GM12878 (cell line): ENCODE measurements around the gene NOD2. TPM values are rescaled to one million over a fixed set of nuclear protein-coding genes. Genes with fewer than 3 reads are reported as not detected.

Experiments used
- ATAC-seq: fragments of 200-7000 bp; cut with Tn5 transposase; 3 replicates; pipeline ENCODE4 v1.9.1; 2020; ENCODE audit warnings: mild to moderate bottlenecking, moderate library complexity
- BruUV-seq: library from RNA; stranded (reverse); fragments of 400-500 nt; replicated peaks from 2 replicates; lab custom pipeline; 2021; lab: Mats Ljungman, UMichigan
- CTCF ChIA-PET: fragments of 300-600 bp; sonication (Branson Sonifier 250); formaldehyde crosslinking; extraction: SDS; loops from one replicate; lab custom pipeline; 2021; ENCODE audit warnings: inconsistent platforms; lab: Yijun Ruan, JAX
- POLR2A ChIA-PET: fragments of 350-600 bp; formaldehyde crosslinking; extraction: SDS; loops from one replicate; lab custom pipeline; 2021; ENCODE audit warnings: inconsistent platforms; lab: Charles Lee
- RAD21 ChIA-PET: fragments of 300-600 bp; sonication (Branson Sonifier 250); formaldehyde crosslinking; loops from one replicate; lab custom pipeline; 2023; ENCODE audit warnings: antibody characterized with exemption; ENCODE audit not compliant: unreplicated experiment; lab: Charles Lee
- SMC1A ChIA-PET: fragments of 300-600 bp; sonication (Branson Sonifier 250); formaldehyde crosslinking; loops from one replicate; lab custom pipeline; 2023; ENCODE audit not compliant: unreplicated experiment, uncharacterized antibody; lab: Charles Lee
- DNase-seq: peaks from one replicate; pipeline ENCODE4 v3.0.0-alpha.2; 2011; ENCODE audit warnings: low read depth, low spot score
- FAIRE-seq: peaks from 3 replicates; lab custom pipeline; 2011; peaks lifted over from hg19 to GRCh38; lab: Jason Lieb, UNC
- H2AFZ ChIP-seq: 2 replicates; pipeline ENCODE4 v1.6.0; 2011; ENCODE audit warnings: low read depth, low read length, control low read depth; ENCODE audit not compliant: control insufficient read depth
- H3K27ac ChIP-seq: 2 replicates; pipeline ENCODE4 v1.5.1; 2011; ENCODE audit warnings: control low read depth; ENCODE audit not compliant: control insufficient read depth, insufficient read depth
- H3K27me3 ChIP-seq, 2 experiments: replicated peaks in 1 of 2; 2 replicates each; pipeline versions ENCODE4 v1.6.0 to v1.6.1; 2011; ENCODE audit warnings: low read length in 1 of 2; ENCODE audit not compliant: control insufficient read depth in 2 of 2, insufficient read depth in 2 of 2
- H3K36me3 ChIP-seq, 2 experiments: 2 replicates each; pipeline ENCODE4 v1.5.1; 2011; ENCODE audit warnings: low read length in 1 of 2; ENCODE audit not compliant: control insufficient read depth in 2 of 2, insufficient read depth in 2 of 2
- H3K4me1 ChIP-seq: 2 replicates; pipeline ENCODE4 v1.6.1; 2011; ENCODE audit warnings: mild to moderate bottlenecking, low read length, moderate library complexity, mixed read lengths; ENCODE audit not compliant: control insufficient read depth, insufficient read depth
- H3K4me2 ChIP-seq: 2 replicates; pipeline ENCODE4 v1.6.0; 2011; ENCODE audit warnings: control low read depth; ENCODE audit not compliant: control insufficient read depth, insufficient read depth
- H3K4me3 ChIP-seq: fragments of 200-600 bp; sonication (generic); 2 replicates; pipeline ENCODE4 v1.5.1; 2016
- H3K79me2 ChIP-seq: 2 replicates; pipeline ENCODE4 v1.6.0; 2011; ENCODE audit warnings: low read length; ENCODE audit not compliant: control insufficient read depth, insufficient read depth
- H3K9ac ChIP-seq: 2 replicates; pipeline ENCODE4 v1.8.0; 2011; ENCODE audit warnings: low read length, control low read depth, mixed read lengths; ENCODE audit not compliant: control insufficient read depth, insufficient read depth
- H3K9me3 ChIP-seq: replicated peaks from 3 replicates; pipeline ENCODE4 v1.5.1; 2011; ENCODE audit warnings: mild to moderate bottlenecking, low read length; ENCODE audit not compliant: control insufficient read depth, insufficient read depth
- H4K20me1 ChIP-seq: 2 replicates; pipeline ENCODE4 v1.6.0; 2011; ENCODE audit not compliant: control insufficient read depth, insufficient read depth
- EED ChIP-seq: sonication (generic); IDR thresholded peaks from 2 replicates; pipeline ENCODE4 v1.6.1; 2016; ENCODE audit warnings: antibody characterized with exemption, low read depth
- ESRRA ChIP-seq: IDR thresholded peaks from 2 replicates; pipeline ENCODE4 v1.6.1; 2012; ENCODE audit warnings: mild to moderate bottlenecking, low read length, improper control_type of control experiment
- HDGF ChIP-seq: fragments of 450-650 bp; IDR thresholded peaks from 2 replicates; pipeline ENCODE4 v1.6.1; 2016; ENCODE audit warnings: antibody characterized with exemption
- JUNB ChIP-seq: IDR thresholded peaks from 2 replicates; pipeline ENCODE4 v1.6.1; 2016; ENCODE audit warnings: antibody characterized with exemption, mild to moderate bottlenecking
- KAT2A ChIP-seq: conservative IDR thresholded peaks from 2 replicates; pipeline ENCODE4 v1.6.1; 2011; ENCODE audit warnings: low read depth, low read length; ENCODE audit not compliant: control insufficient read depth
- KDM1A ChIP-seq: fragments of 200-600 bp; sonication (generic); IDR thresholded peaks from 2 replicates; pipeline ENCODE4 v1.6.1; 2016; ENCODE audit warnings: borderline replicate concordance
- NFXL1 ChIP-seq: fragments of 450-650 bp; IDR thresholded peaks from 2 replicates; pipeline ENCODE4 v1.6.1; 2017; ENCODE audit warnings: antibody characterized with exemption, mild to moderate bottlenecking, borderline replicate concordance
- NR2F1 ChIP-seq: fragments of 450-650 bp; conservative IDR thresholded peaks from 2 replicates; pipeline ENCODE4 v1.6.1; 2017; ENCODE audit warnings: mild to moderate bottlenecking
- RCOR1 ChIP-seq: conservative IDR thresholded peaks from 2 replicates; pipeline ENCODE4 v1.6.1; 2012; ENCODE audit warnings: low read depth, low read length, improper control_type of control experiment
- YY1 ChIP-seq: IDR thresholded peaks from 2 replicates; pipeline ENCODE4 v1.6.1; 2011; ENCODE audit warnings: low read depth, mild to moderate bottlenecking, low read length
- ZNF622 ChIP-seq: fragments of 450-650 bp; IDR thresholded peaks from 2 replicates; pipeline ENCODE4 v1.6.1; 2017; ENCODE audit warnings: mild to moderate bottlenecking, inconsistent platforms
- WGBS: methylation state at CpG from one replicate; pipeline ENCODE4 v1.1.6; 2016; ENCODE audit warnings: low lambda C conversion rate; ENCODE audit not compliant: insufficient replicate concordance, insufficient coverage; ENCODE audit errors: missing lambda C conversion rate; 5-methylcytosine and 5-hydroxymethylcytosine counted together
- in situ Hi-C: fragments of 300-500 bp; cut with MboI; formaldehyde crosslinking; loops from 9 replicates; pipeline ENCODE4 v1.14.3; 2018; ENCODE audit warnings: mixed read lengths
- intact Hi-C: fragments of 100-400 bp; cut with micrococcal nuclease; formaldehyde crosslinking; loops from one replicate; pipeline ENCODE4 v1.14.2; 2022; ENCODE audit not compliant: unreplicated experiment
- polyA plus RNA-seq, 11 experiments: library from polyadenylated mRNA; depleted of rRNA in 4 of 11; unstranded in 6 of 11; stranded (reverse) in 5 of 11; fragments of >200 nt; fragmentation: Nextera tagmentation in 4 of 11; fragmentation: Illumina TruSeq in 1 of 11; extraction: Ambion mirVana in 4 of 11; extraction: Trizol in 1 of 11; gene quantifications; 1 replicate in 1 of 11; 2 replicates in 10 of 11; pipeline versions ENCODE4 v1.2.1 to v1.2.3, GENCODE V29; 2011 to 2016; ENCODE audit warnings: inconsistent platforms in 2 of 11, missing spikeins in 2 of 11, low read depth in 1 of 11
- total RNA-seq, 4 experiments: library from RNA; depleted of rRNA in 3 of 4; stranded (reverse); fragments of >200 nt in 3 of 4; fragmentation: Illumina TruSeq in 1 of 4; extraction: Trizol in 1 of 4; gene quantifications; 2 replicates each; pipeline versions ENCODE4 v1.2.1 to v1.2.3, GENCODE V29; 2013 to 2021
- TF ChIP-seq, protein P1 (sequence below): fragments of 450-650 bp; IDR thresholded peaks from 2 replicates; pipeline ENCODE4 v1.6.1; 2016; ENCODE audit warnings: mild to moderate bottlenecking

The NOD2 gene
- total and polyA plus RNA-seq, 10 of the 15 experiments (the other 5 are each of a cell fraction or from before 2014, with no cell fraction given) = 1.0 to 18.6 (median 6.7) TPM

DNA sequence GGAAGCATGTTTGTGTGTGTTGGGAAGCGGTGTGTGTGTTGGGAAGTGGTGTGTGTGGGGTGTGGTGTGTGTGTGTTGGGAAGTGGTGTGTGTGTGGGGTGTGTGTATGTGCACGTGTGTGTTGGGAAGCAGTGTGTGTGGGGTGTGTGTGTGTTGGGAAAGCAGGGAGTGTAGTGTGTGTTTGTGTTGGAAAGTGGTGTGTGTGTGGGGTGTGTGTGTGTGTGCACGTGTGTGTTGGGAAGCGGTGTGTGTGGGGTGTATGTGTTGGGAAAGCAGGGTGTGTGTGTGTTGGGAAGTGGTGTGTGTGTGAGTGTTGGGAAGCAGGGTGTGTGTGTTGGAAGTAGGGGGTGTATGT, 785 bp upstream of the NOD2 start (continued):
- no peak for TF ChIP-seq KDM1A

GRCh38 chr16:50694206-50694605, 800 bp downstream of the NOD2 start:
- intact Hi-C loops (no loop called here), in situ Hi-C loops (no loop called here)
- Histone ChIP-seq H3K79me2 (peaks cover 54% of the 10 kb centered on the region), H3K27ac (peak overlapping the region; percentile 78), H3K36me3 (no peaks in the 10 kb centered on the region), H3K4me2 (peak overlapping the region; percentile 100), H3K27me3 (no peaks in the 10 kb centered on the region), H3K4me1 (peaks cover 59% of the 10 kb centered on the region), H2AFZ (no peak overlapping the region), H4K20me1 (no peaks in the 10 kb centered on the region), H3K4me3 (peak overlapping the region; percentile 72), H3K9ac (peak overlapping the region; percentile 74), H3K9me3 (no peaks in the 10 kb centered on the region)
- SMC1A ChIA-PET = interaction anchor here (0.6 to 8.3 kb wide), 9 partner anchors 12 to 327 kb away, joined by 3 to 190 read pairs (median 6); partner anchors contain the start of genes CYLD and SNX20
- 18% methylated on average over 2 of the region's 2 CpGs for WGBS
- DNase-seq = no peak
- no peak for FAIRE-seq
- TF ChIP-seq NR2F1 = peak; percentile 27; the same call in 1 of the 2 replicates
- no peak for TF ChIP-seq ZNF622
- no peak for TF ChIP-seq KAT2A
- 0 out of 2 replicates have a peak, but pooled peaks have one; percentile 43 for TF ChIP-seq HDGF
- peak; percentile 21; the same call in 1 of the 2 replicates for TF ChIP-seq EED
- TF ChIP-seq, protein P1, sequence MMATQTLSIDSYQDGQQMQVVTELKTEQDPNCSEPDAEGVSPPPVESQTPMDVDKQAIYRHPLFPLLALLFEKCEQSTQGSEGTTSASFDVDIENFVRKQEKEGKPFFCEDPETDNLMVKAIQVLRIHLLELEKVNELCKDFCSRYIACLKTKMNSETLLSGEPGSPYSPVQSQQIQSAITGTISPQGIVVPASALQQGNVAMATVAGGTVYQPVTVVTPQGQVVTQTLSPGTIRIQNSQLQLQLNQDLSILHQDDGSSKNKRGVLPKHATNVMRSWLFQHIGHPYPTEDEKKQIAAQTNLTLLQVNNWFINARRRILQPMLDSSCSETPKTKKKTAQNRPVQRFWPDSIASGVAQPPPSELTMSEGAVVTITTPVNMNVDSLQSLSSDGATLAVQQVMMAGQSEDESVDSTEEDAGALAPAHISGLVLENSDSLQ = peak; percentile 51; the same call in 1 of the 2 replicates
- TF ChIP-seq JUNB = no peak
- 0 out of 2 replicates have a peak, but pooled peaks have one; percentile 25 for TF ChIP-seq YY1
- no peak for TF ChIP-seq ESRRA
- 0 out of 2 replicates have a peak, but pooled peaks have one; percentile 40 for TF ChIP-seq RCOR1
- TF ChIP-seq NFXL1 = no peak
- ATAC-seq = peak; percentile 4; the same call in 2 of the 3 replicates
- BruUV-seq = no TSS peak
- POLR2A ChIA-PET = interaction anchor here (0.7 to 8.3 kb wide), 6 partner anchors 10 to 429 kb away, joined by 3 to 116 read pairs (median 15); partner anchors contain the start of genes CYLD and SNX20
- CTCF ChIA-PET = interaction anchor here (0.7 to 9.4 kb wide), 8 partner anchors 9 to 112 kb away, joined by 3 to 86 read pairs (median 5); partner anchors contain the start of gene SNX20
- RAD21 ChIA-PET = interaction anchor here (2.0 to 9.9 kb wide), 5 partner anchors 10 to 52 kb away, joined by 4 to 121 read pairs (median 58); partner anchors contain the start of genes CYLD and SNX20
